GM18507 (cell line): ENCODE measurements around the gene GAS5.
"Not testable (repeated sequence)": the region's sequence is repeated elsewhere in the genome, so short reads cannot be mapped to it uniquely, and the experiment has no call there.

ENCODE experiments used
- DNase-seq: peaks from one replicate; pipeline ENCODE4 v3.0.0; 2011; ENCODE audit warnings: low read depth; ENCODE audit not compliant: insufficient read length; ENCODE audit errors: extremely low spot score
- FAIRE-seq: peaks from 2 replicates; lab custom pipeline; 2011; peaks lifted over from hg19 to GRCh38; lab: Jason Lieb, UNC

The GAS5 gene

GRCh38 chr1:173867753-173868265 lies at the start of gene GAS5:
GAS5 (minus strand) TSS chr1:173867989.
- DNase-seq = peak; percentile 83
- peak; percentile 98 for FAIRE-seq

- DNase-seq (no peak), FAIRE-seq (no peak)
Measured at GRCh38 chr1:173917149-173917548, 49.4 kb upstream of the GAS5 start, which contains the start of gene SERPINC1. SERPINC1 (minus strand) TSS chr1:173917327; CDS start chr1:173917259, 68 bp downstream.

GRCh38 chr1:173916667-173917066 lies 48.9 kb upstream of the GAS5 start:
- no peak for FAIRE-seq
- DNase-seq = no peak

- no peak for FAIRE-seq
Measured at GRCh38 chr1:173915596-173915995, 47.8 kb upstream of the GAS5 start.

GRCh38 chr1:173914366-173914871 lies 46.6 kb upstream of the GAS5 start:
- FAIRE-seq (peak; percentile 78), DNase-seq (peak; percentile 20)

More at GRCh38 chr1:173915596-173915995, 47.8 kb upstream of the GAS5 start:
- no peak for DNase-seq

- FAIRE-seq = no peak
- no peak for DNase-seq
Measured at GRCh38 chr1:173913111-173913510, 45.3 kb upstream of the GAS5 start.

GRCh38 chr1:173903827-173904531 lies 36.2 kb upstream of the GAS5 start:
- no peak for DNase-seq
- no peak for FAIRE-seq

GRCh38 chr1:173900992-173901391 lies 33.2 kb upstream of the GAS5 start:
- no peak for FAIRE-seq
- DNase-seq = no peak

GRCh38 chr1:173900427-173900826 lies 32.6 kb upstream of the GAS5 start:
- FAIRE-seq = no peak

GRCh38 chr1:173894189-173894588 lies 26.4 kb upstream of the GAS5 start:
- FAIRE-seq = no peak

More at GRCh38 chr1:173900427-173900826, 32.6 kb upstream of the GAS5 start:
- no peak for DNase-seq

GRCh38 chr1:173893611-173894010 lies 25.8 kb upstream of the GAS5 start:
- no peak for DNase-seq
- FAIRE-seq = no peak

More at GRCh38 chr1:173894189-173894588, 26.4 kb upstream of the GAS5 start:
- DNase-seq = no peak

- FAIRE-seq = no peak
Measured at GRCh38 chr1:173889885-173890284, 22.1 kb upstream of the GAS5 start.

GRCh38 chr1:173888749-173889148 lies 21.0 kb upstream of the GAS5 start:
- FAIRE-seq = no peak

More at GRCh38 chr1:173889885-173890284, 22.1 kb upstream of the GAS5 start:
- no peak for DNase-seq

GRCh38 chr1:173887627-173888026 lies 19.8 kb upstream of the GAS5 start:
- DNase-seq (no peak), FAIRE-seq (no peak)

More at GRCh38 chr1:173888749-173889148, 21.0 kb upstream of the GAS5 start:
- no peak for DNase-seq

- FAIRE-seq = no peak
- no peak for DNase-seq
Measured at GRCh38 chr1:173886746-173887611, 19.2 kb upstream of the GAS5 start.

- FAIRE-seq = no peak
- DNase-seq = no peak
Measured at GRCh38 chr1:173884701-173885100, 16.9 kb upstream of the GAS5 start.

GRCh38 chr1:173881117-173881516 lies 13.3 kb upstream of the GAS5 start:
- not testable (repeated sequence) for DNase-seq, FAIRE-seq

- DNase-seq = no peak
Measured at GRCh38 chr1:173878251-173878650, 10.5 kb upstream of the GAS5 start.

GRCh38 chr1:173876732-173877131 lies 8.9 kb upstream of the GAS5 start:
- DNase-seq (no peak), FAIRE-seq (no peak)

More at GRCh38 chr1:173878251-173878650, 10.5 kb upstream of the GAS5 start:
- FAIRE-seq = no peak

GRCh38 chr1:173871500-173871899 lies 3.7 kb upstream of the GAS5 start:
- no peak for DNase-seq
- FAIRE-seq = no peak
